HUES6 (cell line): ENCODE data around the gene ATP6V1G3.
"Not testable (repeated sequence)": the region's sequence is repeated elsewhere in the genome, so short reads cannot be mapped to it uniquely, and the experiment has no call there.

Source experiments
- H3K27ac ChIP-seq: 2 replicates; pipeline ENCODE4 v1.7.0; 2013; ENCODE audit warnings: low read depth, mild to moderate bottlenecking, low read length, inconsistent platforms
- H3K27me3 ChIP-seq: 2 replicates; pipeline ENCODE4 v1.6.1; 2013; ENCODE audit warnings: low read length; ENCODE audit not compliant: control insufficient read depth, insufficient read depth
- H3K36me3 ChIP-seq: 2 replicates; pipeline ENCODE4 v1.6.1; 2013; ENCODE audit warnings: low read length; ENCODE audit not compliant: control insufficient read depth, insufficient read depth
- H3K4me1 ChIP-seq: 2 replicates; pipeline ENCODE4 v1.6.1; 2013; ENCODE audit warnings: low read length; ENCODE audit not compliant: control insufficient read depth, insufficient read depth
- H3K4me3 ChIP-seq: 2 replicates; pipeline ENCODE4 v1.5.1; 2013; ENCODE audit warnings: low read depth, low read length
- H3K9ac ChIP-seq: one replicate; pipeline ENCODE4 v1.6.1; 2013; ENCODE audit warnings: mild to moderate bottlenecking, low read length
- H3K9me3 ChIP-seq: 2 replicates; pipeline ENCODE4 v1.6.1; 2013; ENCODE audit warnings: low read depth, low read length; ENCODE audit not compliant: control insufficient read depth, insufficient read depth

ATP6V1G3 gene

GRCh38 chr1:198483006-198483405, 57.5 kb downstream of the ATP6V1G3 start:
- no peak overlapping the region for H3K27ac ChIP-seq
- no peaks in the 10 kb centered on the region for H3K4me1 ChIP-seq
- no peak overlapping the region for H3K9ac ChIP-seq
- no peaks in the 10 kb centered on the region for H3K27me3 ChIP-seq
- H3K36me3 ChIP-seq = no peaks in the 10 kb centered on the region
- H3K9me3 ChIP-seq = no peaks in the 10 kb centered on the region
- H3K4me3 ChIP-seq = no peak overlapping the region

- Histone ChIP-seq H3K9me3 (no peaks in the 10 kb centered on the region), H3K4me1 (no peaks in the 10 kb centered on the region), H3K27me3 (no peaks in the 10 kb centered on the region), H3K27ac (no peak overlapping the region), H3K9ac (no peak overlapping the region), H3K36me3 (no peaks in the 10 kb centered on the region), H3K4me3 (no peak overlapping the region)
Observed at GRCh38 chr1:198481661-198482060, 58.8 kb downstream of the ATP6V1G3 start.

GRCh38 chr1:198480876-198481275, 59.6 kb downstream of the ATP6V1G3 start:
- no peaks in the 10 kb centered on the region for H3K9me3 ChIP-seq
- H3K36me3 ChIP-seq = no peaks in the 10 kb centered on the region
- H3K4me3 ChIP-seq = no peak overlapping the region
- no peaks in the 10 kb centered on the region for H3K27me3 ChIP-seq
- no peak overlapping the region for H3K9ac ChIP-seq
- H3K4me1 ChIP-seq = no peaks in the 10 kb centered on the region
- no peak overlapping the region for H3K27ac ChIP-seq

GRCh38 chr1:198477354-198477753, 63.1 kb downstream of the ATP6V1G3 start:
- H3K9me3 ChIP-seq, H3K4me3 ChIP-seq, H3K36me3 ChIP-seq, H3K27me3 ChIP-seq, H3K27ac ChIP-seq, H3K9ac ChIP-seq, H3K4me1 ChIP-seq: not testable (repeated sequence)
